ENCODE results near the gene NET1. TPM values are rescaled to one million over a fixed set of nuclear protein-coding genes. Genes with fewer than 3 reads are reported as not detected.

NET1 gene
- total RNA-seq, 1 donor from 2014 or later, result 29.3 TPM

GRCh38 chr10:5441106-5441505 lies 28.7 kb downstream of the NET1 start:
- no peak for DNase-seq (ENCODE audit: low spot score in 2 of 2)
- no peak for FAIRE-seq

- peak; percentile 91 for FAIRE-seq
Measured at GRCh38 chr10:5442065-5442989, 30.0 kb downstream of the NET1 start.

DNA sequence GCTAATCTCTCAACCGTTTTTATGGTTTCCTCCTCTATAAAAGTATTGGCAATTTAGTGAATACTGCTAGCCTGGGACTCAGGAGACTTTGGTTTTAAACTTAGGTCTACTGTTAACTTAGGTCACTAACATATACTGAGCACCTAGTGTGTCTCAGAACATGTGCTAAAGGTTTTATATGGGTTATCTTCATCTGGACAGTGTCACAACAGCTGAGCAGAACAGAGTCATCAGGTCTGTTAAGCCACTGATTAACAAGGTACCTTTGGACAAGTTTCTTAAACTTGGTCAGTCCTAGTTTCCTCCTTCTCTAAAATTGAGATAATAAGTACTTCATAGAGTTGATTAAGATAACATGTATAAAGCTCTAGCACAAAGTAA lies 30.6 kb downstream of the NET1 start:
- FAIRE-seq (no peak), DNase-seq (ENCODE audit: low spot score in 2 of 2) (no peak)

More at GRCh38 chr10:5442065-5442989, 30.0 kb downstream of the NET1 start:
- peak; percentile 41 to 49 for DNase-seq (ENCODE audit: low spot score in 2 of 2)

GRCh38 chr10:5443429-5443828 lies 31.1 kb downstream of the NET1 start:
- no peak for FAIRE-seq

DNA sequence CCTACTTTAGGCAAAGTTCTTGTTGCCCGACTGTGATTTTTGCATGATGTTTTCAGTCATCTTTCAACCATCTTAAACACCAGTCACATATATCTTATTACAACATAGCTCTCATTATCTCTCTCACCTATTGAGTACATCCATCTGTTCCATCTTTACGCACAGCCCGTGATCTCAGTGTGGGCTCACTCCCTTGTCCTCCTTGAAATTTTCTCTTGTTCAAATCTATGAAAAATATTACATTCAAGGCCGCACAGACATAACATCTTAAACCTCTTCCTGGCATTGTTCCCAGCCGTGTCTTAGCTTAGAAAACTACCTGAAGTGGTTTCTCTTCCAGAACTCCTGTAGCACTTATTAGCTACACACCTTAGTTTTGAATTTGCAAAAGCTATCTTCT lies 32.6 kb downstream of the NET1 start:
- DNase-seq (ENCODE audit: low spot score in 2 of 2) (no peak), FAIRE-seq (no peak)

More at GRCh38 chr10:5443429-5443828, 31.1 kb downstream of the NET1 start:
- DNase-seq (ENCODE audit: low spot score in 2 of 2), result no peak

DNA sequence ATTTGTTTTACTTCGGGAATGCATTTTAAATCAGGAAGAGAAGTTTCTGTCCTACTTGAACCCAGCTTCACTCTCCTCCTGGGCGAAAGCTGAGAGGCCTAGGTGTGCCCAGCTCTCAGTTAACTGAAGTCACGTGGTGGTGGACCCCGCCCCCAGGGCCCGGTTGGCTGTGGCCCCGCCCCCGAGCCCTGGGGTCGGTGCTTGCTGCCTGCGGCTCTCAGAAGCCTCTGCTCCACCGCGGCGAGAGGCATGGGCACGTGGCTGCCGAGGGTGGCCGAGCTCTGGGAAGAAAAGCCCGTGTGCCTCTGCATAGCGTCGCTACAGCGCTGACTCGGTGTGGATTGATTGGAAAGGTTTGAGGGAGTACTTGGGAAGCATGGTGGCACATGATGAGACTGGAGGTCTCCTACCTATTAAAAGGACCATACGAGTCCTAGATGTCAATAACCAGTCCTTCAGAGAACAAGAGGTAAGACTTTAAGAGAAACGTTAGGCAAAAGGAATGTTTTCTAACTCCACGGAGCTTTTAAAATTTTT lies 34.1 kb downstream of the NET1 start:
- no peak for FAIRE-seq
- peak in 1 of 2 donors; percentile 39 for DNase-seq (ENCODE audit: low spot score in 2 of 2)

- DNase-seq (ENCODE audit: low spot score in 2 of 2) (no peak), FAIRE-seq (no peak)
Measured at GRCh38 chr10:5447056-5447455, 34.7 kb downstream of the NET1 start.

DNA sequence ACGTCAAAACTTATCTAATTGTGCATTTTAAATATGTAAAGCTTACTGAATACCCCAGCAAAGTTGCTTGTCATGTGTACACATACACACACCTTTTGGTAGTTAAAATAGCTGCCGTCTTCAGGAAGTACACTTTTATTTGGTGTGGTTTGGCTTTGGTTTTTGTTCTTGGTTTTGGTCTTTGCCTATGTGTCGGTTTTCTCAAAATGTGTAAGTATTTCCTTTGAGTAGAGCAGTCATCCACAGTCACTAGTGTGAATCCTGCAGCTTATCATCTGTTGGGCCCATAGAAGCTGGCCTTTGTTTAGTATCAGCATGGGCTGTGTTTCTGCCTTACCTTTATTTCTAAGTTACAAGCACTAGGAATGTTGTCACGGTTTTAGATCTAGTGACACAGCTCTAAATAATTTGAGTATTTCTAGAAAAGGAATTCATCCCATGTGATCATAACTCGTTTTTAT lies 35.3 kb downstream of the NET1 start:
- no peak for FAIRE-seq

DNA sequence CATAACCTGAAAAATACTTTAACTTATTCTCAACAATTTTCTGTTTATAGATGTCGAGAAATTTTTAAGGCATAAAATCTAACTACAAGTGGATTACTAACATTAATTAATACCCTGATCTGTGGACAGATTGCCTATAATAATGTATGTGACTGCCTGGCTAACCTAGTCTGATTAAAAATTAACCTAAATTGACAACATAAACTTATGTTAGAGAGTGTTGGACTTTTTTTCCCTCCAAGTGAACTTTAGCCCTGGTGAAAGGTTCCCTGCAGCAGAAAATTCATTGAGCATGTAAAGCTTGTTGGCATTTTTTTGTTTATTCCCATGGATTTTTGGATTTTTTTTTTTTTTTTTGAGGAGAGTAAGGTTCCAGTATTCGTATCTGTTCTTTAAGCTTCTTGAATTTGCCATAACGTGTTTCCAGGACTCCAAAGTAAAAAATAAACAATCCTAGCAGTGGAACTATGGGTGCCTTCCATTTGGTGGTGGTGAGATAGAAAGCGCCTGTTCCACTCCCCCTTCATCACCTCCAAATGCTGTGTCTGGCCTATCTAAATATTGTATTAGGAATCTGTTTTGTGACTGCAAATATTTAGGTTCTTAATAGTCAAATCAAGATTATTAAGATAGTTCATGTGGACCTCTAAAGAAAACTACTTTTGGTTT lies 36.1 kb downstream of the NET1 start:
- no peak for DNase-seq (ENCODE audit: low spot score in 2 of 2)
- no peak for FAIRE-seq

More for the DNA sequence above, 35.3 kb downstream of the NET1 start:
- DNase-seq (ENCODE audit: low spot score in 2 of 2), result no peak

DNA sequence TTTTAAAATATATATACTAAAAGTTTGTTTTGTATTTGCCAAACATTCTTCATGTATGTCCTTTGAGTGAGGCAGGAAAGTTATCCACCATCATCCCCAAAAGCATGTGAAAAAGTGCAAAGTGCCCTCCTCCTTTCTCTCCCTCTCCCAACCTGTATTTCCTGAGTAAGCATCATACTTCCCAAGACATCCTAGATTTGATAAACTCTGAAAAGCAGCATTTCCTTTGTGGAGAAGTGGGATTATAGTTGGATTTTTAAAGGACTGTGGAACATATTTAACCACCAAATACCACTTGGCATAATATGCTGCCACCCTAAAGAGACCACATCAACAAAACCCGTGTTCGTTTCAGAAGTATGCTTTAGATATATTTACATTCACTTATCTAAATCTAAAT lies 36.9 kb downstream of the NET1 start:
- DNase-seq (ENCODE audit: low spot score in 2 of 2) (no peak), FAIRE-seq (no peak)

GRCh38 chr10:5449823-5450222 lies 37.5 kb downstream of the NET1 start:
- FAIRE-seq, result no peak
- no peak for DNase-seq (ENCODE audit: low spot score in 2 of 2)

- DNase-seq (ENCODE audit: low spot score in 2 of 2) (no peak), FAIRE-seq (no peak)
Measured at GRCh38 chr10:5450605-5451384, 38.4 kb downstream of the NET1 start.

DNA sequence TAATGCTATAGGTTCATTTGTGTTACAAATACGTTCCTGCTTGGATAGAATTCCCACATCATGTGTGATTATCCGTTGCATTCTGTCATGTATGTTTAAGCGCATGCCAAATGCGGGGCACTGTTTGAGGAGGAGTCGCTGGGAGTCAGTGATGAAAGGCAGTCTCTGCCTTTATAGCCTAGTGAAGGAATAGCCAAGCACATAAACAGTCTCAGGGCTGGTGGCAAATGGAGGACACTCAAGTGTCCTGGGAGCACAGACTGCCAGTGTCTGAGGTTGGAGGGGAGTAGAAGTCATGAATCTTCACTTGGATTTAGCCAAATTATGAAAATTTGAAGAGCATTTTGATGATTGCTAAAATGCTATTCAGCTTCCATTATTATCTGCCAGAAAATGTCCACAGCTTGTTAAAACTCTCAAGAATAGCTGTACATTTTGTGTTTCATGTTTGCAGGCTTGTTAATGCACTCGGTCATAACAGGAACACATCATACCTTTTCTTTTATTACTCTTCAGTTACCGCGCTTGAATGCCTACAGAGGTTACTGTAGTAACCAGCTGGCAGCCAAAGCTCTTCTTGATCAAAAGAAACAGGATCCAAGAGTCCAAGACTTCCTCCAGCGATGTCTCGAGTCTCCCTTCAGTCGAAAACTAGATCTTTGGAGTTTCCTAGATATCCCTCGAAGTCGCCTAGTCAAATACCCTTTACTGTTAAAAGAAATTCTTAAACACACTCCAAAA lies 41.6 kb downstream of the NET1 start:
- FAIRE-seq, result no peak

DNA sequence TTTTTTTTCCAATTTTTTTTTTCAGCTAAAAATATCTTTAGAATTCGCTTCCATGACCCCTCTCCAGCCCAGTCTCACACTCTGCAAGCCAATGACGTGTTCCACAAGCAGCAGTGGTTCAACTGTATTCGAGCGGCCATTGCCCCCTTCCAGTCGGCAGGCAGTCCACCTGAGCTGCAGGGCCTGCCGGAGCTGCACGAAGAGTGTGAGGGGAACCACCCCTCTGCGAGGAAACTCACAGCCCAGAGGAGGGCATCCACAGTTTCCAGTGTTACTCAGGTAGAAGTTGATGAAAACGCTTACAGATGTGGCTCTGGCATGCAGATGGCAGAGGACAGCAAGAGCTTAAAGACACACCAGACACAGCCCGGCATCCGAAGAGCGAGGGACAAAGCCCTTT lies 44.2 kb downstream of the NET1 start:
- no peak for DNase-seq (ENCODE audit: low spot score in 2 of 2)
- FAIRE-seq, result no peak

More for the DNA sequence above, 41.6 kb downstream of the NET1 start:
- no peak for DNase-seq (ENCODE audit: low spot score in 2 of 2)

GRCh38 chr10:5457741-5458140 lies 45.4 kb downstream of the NET1 start:
- FAIRE-seq (no peak), DNase-seq (ENCODE audit: low spot score in 2 of 2) (no peak)

DNA sequence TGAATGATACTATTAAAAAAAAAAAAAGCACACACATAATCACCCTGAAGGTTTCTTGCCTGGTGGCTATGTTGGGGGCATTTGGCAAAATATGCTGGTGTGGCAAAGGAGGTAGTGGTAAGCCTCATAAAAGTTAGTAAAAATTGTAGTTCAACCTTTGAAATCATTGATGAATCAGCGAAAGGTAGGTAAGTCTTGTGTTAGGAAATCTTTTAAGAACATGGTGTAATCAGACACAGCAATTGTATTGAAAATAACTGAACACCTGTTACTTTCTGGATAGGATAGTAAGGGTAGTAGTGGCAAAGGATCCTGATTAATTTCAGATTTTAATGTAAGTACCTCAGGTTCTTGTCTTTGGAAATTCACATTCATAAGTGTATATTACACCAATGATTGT lies 46.1 kb downstream of the NET1 start:
- FAIRE-seq (no peak), DNase-seq (ENCODE audit: low spot score in 2 of 2) (no peak)

DNA sequence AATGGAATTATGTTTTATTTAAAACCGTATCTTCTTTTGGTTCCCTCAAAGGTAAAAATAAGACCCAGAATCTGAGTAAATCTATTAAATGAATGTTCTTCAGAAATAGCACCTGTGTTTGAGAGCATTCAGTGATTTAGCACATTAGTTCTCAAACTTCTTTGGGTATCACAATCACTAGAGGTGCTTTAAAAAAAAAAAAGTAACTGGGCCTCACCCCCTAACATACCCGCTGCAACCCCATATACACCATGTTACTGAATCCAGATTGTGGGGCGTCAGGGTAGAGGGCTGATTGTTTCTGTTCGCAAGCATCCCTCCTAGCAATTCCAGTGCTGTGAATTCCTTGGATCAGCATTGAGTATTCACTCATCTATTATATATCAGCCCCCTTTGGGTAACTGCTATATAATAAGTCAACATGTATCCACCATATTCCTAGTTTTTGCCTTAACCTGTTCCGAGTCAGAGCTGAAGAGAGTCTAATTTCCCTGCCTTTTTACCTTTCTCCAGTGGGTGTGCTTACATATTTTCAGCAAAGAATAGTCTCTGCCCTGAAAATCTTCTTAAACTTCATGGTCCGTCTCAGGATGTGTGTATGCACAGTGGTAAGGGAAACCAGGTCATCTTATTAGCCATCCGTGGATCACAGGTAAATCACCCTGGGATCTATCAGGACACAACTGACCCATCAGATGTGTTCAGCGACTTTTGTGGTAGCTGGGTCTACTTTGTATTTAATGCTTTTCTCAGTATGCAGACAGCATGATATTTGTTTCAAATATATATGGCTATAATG lies 46.8 kb downstream of the NET1 start:
- no peak for FAIRE-seq

GRCh38 chr10:5460468-5461202 lies 48.3 kb downstream of the NET1 start:
- FAIRE-seq, result no peak
- no peak for DNase-seq (ENCODE audit: low spot score in 2 of 2)

More for the DNA sequence above, 46.8 kb downstream of the NET1 start:
- no peak for DNase-seq (ENCODE audit: low spot score in 2 of 2)

All from frontal cortex (tissue), 4 donors.